Peyer's patch (tissue), 4 donors: Measurements from ENCODE around the gene ZNF521.
"Not testable (repeated sequence)": the region's sequence is repeated elsewhere in the genome, so short reads cannot be mapped to it uniquely, and the experiment has no call there.

Experiments used
- POLR2A ChIP-seq, 2 donors: fragments of 450-650 bp; IDR thresholded peaks; one replicate each; pipeline ENCODE4 v1.5.1; 2017; ENCODE audit warnings: antibody characterized with exemption in 2 of 2, mild to moderate bottlenecking in 2 of 2, moderate library complexity in 2 of 2
- TF ChIP-seq, protein P1 (sequence below), 6 experiments: fragments of 450-650 bp in 4 of 6; fragments of 200-600 bp in 2 of 6; sonication (generic) in 1 of 6; IDR thresholded peaks; one replicate each; pipeline ENCODE4 v1.5.1; 2017 to 2019; ENCODE audit warnings: antibody characterized with exemption in 6 of 6, mild to moderate bottlenecking in 3 of 6, moderate library complexity in 1 of 6

GRCh38 chr18:25033175-25033574 is 318.8 kb downstream of the ZNF521 start:
- TF ChIP-seq POLR2A (IDR thresholded peaks at IDR 0.05) = not testable (repeated sequence)
- TF ChIP-seq, protein P1, sequence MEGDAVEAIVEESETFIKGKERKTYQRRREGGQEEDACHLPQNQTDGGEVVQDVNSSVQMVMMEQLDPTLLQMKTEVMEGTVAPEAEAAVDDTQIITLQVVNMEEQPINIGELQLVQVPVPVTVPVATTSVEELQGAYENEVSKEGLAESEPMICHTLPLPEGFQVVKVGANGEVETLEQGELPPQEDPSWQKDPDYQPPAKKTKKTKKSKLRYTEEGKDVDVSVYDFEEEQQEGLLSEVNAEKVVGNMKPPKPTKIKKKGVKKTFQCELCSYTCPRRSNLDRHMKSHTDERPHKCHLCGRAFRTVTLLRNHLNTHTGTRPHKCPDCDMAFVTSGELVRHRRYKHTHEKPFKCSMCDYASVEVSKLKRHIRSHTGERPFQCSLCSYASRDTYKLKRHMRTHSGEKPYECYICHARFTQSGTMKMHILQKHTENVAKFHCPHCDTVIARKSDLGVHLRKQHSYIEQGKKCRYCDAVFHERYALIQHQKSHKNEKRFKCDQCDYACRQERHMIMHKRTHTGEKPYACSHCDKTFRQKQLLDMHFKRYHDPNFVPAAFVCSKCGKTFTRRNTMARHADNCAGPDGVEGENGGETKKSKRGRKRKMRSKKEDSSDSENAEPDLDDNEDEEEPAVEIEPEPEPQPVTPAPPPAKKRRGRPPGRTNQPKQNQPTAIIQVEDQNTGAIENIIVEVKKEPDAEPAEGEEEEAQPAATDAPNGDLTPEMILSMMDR (IDR thresholded peaks at IDR 0.05) = not testable (repeated sequence)
